GM19328 (cell line): ENCODE data around the gene THADA.
"Not testable (repeated sequence)": the region's sequence is repeated elsewhere in the genome, so short reads cannot be mapped to it uniquely, and the experiment has no call there.

Source experiments
- ATAC-seq: cut with Tn5 transposase; IDR thresholded peaks from one replicate; pipeline ENCODE4 v1.9.1; 2021; ENCODE audit warnings: mild to moderate bottlenecking, moderate library complexity; ENCODE audit not compliant: unreplicated experiment

Gene THADA

DNA sequence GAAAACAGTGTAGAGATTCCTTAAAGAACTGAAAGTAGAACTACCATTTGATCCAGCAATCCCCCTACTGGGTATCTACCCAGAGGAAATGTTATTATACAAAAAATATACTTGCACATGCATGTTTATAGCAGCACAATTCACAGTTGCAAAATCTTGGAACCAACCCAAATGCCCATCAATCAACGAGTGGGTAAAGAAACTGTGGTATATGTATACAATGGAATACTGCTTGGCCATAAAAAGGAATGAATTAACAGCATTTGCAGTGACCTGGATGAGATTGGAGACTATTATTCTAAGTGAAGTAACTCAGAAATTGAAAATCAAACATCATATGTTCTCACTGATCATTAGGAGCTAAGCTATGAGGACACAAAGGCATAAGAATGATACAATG lies 4.8 kb upstream of the THADA start:
- ATAC-seq = not testable (repeated sequence)

DNA sequence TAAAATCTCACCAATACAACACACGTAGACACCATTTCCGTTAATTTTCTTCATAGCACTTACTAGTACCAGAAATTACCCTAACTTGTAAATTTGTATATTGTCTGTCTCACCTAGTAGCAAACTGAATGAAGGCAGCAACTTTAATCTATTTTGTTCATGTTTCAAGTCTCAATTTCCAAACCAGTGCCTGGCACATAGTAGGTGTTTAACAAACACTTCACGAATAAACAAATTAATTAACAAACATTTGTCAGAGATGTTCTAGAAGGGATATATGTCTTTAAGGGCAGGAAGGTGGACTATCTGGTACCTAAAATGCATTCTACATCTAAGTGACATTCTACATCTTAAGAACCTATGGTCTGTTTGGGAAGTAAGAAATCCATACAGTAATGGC lies 963 bp downstream of the THADA start:
- no peak for ATAC-seq

DNA sequence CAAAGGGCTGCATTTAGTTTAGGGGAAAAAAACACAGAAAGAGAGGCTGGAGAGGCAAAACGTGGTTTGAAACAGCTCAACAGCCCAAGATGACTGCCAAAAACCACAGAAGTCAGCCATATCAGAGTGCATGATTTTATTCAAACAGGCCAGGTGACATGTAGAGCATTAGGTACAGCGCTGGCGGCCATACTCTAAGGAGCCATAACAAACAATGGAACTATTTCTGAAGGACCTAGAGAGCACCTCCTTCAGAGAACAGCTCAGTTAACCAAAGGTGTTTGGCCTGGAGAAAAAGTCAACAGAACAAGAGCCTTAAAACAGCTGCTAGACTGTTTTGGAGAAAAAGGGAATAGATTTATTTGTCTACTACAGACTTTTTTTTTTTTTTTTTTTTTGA lies 2.6 kb downstream of the THADA start:
- ATAC-seq = no peak

DNA sequence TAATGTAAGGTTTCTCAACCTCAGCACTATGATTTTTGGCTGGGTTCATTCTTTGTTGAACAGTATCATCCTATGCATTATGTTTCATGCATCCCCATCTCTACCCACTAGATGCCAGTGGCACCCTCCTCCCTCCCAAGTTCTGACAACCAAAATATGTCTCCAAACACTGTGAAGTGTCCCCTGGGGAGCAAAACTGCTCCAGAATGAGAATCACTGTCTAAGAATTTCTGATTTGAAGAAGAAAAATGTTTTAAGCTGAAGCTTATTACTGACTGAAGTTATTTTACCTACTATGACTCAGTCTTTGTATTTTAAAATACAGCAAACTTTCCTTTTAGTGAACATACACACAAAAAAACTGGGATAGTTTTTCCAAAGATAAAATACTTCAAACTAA lies 3.4 kb downstream of the THADA start:
- no peak for ATAC-seq

DNA sequence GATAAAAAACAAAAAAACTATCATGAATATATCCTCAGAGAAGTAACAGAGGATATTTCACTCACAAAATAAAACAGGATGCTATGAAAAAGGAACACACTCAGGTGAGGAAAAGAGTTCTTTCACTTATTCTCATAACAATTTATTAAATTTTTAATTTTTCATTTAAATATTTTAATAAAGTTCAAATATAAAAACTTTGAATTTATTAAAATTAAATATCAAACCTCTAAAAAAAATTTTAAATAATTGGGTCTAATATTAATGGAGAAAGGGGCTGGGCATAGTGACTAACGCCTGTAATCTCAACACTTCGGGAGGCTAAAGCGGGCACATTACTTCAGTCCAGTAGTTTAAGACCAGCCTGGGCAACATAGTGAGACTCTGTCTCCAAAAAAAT lies 10.1 kb downstream of the THADA start:
- no peak for ATAC-seq

DNA sequence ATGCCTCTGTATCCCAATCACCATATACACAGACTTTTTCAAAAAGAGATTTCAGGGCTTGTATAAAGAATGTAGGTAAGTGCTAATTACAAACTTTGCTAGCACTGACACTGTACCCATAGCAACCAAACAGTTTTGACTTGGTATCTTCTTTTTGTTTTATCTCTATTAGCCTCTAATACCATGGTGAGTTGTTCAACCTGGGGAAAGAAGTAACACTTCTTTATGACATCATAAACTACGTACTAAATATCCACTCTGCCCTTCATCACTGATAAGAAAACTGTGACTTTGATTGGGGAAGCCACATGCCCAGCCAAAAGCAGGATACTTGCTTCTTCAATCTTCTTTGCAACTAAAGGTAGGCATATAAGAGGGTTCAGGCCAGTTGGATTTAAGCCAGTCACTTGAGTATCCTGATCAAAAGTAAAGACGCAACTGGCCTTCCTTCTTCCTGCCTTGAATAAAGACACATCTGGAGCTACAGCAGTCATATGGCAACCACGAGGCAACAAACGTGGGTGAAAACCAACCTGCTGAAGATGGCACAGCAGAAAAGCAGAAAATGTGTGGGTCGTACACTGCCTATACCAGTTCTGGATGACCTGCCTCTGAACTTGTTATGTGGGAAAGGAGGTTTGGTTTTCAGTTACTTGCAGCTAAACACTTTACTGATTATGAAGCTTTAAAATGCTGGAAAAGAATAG lies 16.4 kb downstream of the THADA start:
- no peak for ATAC-seq

DNA sequence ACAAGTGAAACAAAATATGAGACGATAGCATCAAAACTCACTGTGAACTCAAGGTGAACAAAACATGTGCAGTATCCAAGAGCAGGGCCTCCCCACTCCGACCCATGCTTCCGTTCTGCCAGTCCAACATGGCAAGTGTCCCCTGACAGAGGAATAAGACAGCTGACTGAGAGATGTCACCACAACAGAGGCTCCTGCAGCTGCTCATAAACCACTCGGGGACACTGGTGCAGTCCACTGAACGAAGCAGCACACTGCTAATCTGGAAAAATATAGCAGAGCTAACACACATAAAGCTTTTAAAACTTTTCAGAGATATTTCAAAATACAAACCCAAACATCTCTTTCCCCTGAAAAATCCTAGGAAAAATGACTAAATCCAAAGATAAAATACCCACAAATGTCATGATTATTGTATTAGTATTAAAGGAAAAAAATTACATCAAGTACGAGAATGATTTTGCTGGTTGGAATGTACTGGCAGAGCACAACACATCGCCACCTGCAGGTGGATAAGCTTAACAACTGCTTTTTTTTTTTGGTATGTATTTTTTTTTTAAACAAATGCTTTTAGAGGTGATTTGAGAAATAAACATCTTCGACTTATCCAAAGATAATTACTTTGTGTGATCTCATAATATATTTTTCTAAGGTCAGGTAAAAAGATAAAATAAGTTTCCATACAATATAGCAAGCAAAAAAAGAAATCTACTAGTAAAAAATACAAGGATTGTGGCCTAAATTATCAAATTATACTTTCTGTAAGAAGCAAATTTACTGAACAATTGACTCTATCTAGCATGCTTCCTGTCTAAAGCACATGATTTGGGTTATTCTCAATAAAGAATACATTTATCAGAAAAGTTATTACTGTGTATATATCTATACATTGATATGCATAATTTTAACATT lies 18.6 kb downstream of the THADA start:
- ATAC-seq = no peak

DNA sequence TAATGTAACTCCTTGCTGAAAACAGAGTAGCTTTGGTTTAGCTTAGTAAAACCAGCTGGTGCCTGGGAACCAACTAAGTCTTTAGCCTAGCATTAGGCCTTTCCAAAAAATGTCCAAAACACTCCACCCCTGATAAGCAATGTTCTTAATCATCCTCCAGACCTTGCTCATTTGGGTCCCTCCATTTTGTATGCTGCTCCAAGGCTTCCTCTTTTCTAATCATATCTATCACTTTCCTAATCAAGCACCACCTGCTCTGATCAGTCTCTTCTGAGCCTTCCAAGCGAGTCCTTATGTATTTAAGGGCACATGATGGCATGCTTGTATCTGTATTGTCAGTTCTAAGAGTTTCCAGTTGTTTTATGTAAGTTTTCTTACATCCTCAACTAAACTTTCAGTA lies 23.6 kb downstream of the THADA start:
- no peak for ATAC-seq

DNA sequence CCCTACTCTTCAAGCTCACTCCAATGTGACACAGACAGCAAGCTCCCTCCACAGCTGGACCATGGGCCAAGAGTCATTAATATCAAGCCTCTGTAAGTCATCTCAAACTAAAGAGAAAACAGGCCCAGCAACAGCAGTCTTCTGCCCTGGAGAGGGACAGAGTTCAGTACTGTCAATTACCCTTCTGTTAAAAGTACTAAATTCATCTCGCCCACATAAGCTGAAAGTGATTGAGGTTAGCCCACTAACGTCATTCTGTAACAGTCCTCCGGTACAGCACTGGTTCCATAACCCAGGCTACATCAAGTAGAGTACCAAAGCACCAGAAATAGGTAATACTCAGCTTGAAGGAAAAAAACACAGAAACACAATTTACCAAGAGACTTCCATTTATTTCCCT lies 25.9 kb downstream of the THADA start:
- no peak for ATAC-seq

DNA sequence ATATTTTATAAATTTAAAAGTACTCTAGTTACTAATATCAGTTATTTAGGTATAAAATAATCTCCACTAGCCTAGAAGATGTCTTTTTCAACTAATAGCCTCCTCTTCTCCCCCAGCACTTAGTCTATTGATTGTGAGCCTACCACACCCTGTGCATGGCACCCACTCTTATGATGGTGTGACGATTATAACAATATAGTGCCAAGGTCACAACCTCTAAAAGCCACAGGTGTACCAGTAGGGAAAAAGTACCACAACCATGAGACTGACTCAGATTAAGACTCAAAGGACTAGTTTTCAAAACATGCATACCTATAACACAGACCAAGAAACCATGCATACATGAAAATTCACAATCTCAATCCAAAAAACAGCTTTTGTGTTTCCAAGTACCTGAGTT lies 27.6 kb downstream of the THADA start:
- ATAC-seq = no peak

DNA sequence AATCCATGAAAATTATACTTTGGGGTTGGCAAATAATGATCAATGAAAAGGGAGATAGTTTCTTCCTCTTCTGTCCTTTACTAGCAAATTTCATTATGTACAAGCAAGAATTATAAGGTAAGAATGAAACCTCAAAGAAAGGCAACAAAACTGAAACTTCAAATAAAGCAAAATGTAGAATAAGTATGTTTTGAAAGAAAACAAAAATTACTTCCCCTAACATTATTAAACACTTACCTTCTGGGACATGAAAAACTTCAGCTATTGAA lies 29.4 kb downstream of the THADA start:
- ATAC-seq = no peak

DNA sequence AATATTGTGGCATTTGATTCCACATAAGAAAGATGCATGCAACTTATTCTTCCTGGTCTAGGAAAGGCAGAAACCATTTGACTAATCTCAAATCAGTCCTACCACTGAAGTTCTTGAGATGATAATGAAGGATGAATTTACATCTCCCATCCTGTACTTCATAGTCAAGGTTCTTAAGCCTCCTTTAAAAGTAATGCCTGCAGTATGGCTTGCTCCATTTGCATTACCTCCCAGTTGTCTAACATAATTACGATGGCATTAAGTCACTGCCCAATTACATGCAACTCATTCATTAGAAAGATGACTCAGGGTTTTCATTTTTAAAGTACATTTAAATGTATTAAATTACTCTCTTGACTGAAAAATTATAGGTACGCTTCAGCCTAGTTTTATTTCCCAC lies 32.2 kb downstream of the THADA start:
- no peak for ATAC-seq

DNA sequence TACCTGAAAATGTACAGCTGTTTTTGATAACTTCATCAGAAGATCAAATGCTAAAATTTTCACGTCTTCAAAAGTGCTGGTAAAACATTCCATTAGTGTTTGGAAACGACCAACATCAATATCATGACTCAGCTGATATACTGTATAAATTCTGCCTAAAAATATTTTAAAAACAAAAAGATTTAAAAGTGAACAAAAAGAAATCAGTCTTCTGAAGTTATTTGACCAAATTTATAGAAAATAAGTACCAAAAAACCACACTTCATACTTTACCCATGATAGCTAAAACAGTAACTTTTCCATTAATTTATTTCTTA lies 35.6 kb downstream of the THADA start:
- no peak for ATAC-seq

DNA sequence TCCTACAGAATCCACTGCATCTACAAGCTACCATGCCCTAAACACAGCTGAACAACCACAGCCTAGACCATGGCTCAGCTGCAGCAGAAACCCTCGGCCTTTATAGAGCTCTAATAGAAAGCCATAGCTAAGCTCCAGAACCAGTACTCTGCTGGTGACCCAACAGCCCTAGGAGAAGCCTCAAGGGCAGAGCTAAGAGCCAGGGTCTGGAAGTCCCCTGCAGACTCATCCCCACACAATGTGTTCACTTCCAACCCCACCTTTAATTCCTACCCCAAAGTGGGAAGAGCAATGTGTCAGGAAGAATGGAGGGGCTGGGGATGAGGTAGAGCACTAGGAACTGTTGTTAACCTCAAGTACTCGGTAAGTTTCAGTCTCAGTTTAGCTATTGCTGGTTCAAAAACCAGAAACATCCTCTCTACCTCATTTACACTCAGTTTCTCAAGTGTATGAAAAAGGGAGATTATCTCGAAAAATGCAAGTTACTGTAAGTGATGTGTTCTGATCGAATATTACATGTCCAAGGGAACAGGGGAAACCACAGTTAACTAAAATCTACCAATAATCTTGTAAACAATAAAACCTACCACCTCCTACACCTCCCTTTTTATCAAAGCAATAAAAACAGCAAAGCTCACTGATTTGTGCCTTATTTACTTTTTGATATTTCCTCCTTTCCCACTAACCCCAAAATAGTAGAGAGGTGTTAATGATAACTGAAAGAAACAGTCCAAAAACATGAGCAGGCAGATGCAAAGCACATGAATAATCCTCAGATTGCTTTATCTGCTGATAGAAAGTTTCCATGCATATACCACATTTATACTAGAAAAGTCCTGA lies 36.2 kb downstream of the THADA start:
- no peak for ATAC-seq

DNA sequence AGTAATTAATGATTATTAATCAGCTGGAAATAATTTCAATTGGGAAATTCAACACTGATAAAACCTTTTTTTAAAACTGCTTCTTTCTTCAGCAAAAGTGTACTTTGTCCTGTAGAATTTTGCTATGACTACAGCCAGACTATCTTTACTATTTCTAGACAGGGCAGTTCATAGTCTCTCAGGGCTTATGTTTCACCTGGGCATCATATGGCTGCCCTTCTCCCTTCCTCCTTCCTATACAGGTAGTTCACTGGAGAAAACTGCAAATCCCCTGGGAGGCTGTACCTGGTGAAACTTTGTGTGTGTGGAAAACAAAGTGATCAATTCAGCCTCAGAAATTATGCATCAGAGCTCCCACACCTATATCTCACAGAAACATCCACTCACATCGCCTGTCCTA lies 38.6 kb downstream of the THADA start:
- ATAC-seq = no peak

DNA sequence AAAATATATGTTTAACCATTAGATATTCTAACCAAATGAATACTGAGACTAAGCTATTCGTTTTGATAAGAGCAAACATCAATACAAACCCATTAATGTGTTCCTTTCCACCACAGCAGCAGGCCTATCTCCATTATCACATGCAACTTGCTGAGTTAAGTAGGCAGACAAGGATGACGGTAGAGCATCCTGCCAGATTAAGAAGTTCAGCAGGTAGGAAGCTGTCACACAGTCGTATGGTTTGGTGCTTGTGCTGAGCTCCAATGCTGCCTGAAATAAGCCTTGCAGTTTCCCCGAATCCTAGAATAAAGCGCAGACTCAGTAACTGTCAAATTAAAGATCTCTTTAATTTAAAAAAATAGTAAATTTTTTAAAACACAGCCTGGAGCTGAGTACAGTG lies 39.6 kb downstream of the THADA start:
- no peak for ATAC-seq

DNA sequence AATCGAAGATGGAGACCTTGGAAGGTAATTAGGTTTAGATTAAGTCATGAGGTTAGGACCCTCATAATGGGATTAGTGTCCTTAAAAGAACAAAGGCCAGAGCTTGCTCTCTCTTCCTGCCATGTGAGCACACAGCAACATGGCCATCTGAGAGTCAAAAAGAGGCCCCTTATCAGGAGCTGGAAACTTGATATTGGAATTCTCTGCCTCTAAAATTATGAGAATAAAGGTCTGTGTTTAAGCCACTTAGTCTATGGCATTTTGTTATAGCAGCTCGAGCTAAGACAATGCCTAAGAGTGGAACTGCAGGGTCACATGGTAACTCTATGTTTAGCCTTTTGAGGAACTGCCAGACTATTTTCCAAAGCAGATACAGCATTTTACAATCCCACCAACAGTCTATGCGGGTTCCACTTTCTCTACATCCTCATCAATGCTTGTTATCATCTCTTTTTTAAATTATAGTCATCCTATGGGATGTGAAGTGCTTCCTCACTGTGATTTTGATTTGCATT lies 42.4 kb downstream of the THADA start:
- no peak for ATAC-seq

DNA sequence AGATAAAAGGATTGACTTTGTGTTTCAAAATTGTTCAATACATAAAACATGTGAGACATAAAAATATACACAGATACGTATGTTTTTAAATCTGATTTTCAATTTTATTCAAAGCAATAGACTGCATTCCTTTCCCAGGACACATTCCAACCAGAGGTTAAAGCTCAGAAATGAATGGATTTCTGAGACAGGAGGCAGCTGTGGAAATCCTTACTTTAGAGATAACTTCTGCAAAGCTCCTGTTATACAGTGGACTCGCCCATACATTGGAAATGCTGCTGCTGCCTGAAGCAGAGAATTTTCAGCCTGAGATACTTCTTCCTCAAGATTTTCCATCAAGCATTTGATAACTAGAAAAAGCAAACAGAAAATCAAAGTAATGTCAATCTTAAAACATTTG lies 43.8 kb downstream of the THADA start:
- no peak for ATAC-seq

DNA sequence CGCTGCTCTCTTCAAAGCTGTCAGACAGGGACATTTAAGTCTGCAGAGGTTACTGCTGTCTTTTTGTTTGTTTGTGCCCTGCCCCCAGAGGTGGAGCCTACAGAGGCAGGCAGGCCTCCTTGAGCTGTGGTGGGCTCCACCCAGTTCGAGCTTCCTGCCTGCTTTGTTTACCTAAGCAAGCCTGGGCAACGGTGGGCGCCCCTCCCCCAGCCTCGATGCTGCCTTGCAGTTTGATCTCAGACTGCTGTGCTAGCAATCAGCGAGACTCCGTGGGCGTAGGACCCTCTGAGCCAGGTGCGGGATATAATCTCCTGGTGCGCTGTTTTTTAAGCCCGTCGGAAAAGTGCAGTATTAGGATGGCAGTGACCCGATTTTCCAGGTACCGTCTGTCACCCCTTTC lies 47.5 kb downstream of the THADA start:
- ATAC-seq = not testable (repeated sequence)

DNA sequence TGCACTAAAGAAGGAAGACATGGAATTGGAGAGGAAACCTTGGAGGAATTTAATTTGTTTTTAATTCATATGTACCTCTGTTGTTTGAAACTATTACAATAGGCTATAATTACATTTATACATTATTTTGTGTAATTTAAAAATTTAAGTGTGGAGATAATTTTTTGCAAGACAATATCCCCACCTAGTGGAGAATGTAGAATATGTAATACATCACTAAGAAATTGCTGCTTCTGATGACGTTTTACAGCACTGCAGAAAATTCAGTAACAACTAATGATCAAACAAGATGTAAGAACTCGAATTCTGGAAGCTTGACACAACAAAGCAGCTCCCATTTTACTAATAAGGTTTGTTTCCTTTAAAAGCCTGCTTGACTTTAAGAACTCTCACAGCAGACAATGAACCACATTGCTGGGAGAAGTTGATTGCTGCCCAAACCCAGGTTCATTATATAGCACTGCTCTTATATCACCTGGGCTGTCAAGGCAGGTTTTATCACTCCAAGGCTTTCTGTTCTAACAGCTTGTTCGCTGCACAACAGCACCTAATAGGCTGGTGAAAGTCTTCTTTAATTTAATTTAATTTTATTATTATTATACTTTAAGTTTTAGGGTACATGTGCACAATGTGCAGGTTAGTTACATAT lies 53.4 kb downstream of the THADA start:
- ATAC-seq = no peak

DNA sequence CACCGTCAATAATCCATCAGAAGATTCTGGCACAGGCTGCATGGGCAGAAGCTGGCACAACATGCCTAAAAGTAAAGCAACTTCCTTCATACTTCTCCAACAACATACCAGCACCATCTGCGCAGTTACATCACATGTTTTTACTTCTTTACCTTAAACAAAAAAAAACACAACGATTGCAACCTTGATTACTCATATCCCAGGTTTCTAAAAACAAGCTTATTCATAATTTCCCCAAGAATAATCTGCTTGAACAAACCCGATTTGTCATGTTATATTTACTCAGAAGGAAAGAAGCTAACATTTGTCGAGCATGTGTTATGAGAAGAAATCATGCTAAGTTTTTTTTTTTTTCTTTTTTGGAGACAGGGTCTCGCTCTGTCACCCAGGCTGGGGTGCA lies 54.7 kb downstream of the THADA start:
- no peak for ATAC-seq
